UCSD-AML1 (cell line): ENCODE measurements around the gene DENND11.
A peak's percentile ranks its signal among the peaks of the same experiment; 100 is the strongest.

Source experiments
- DNase-seq: peaks from one replicate; lab custom pipeline; 2025; ENCODE audit not compliant: unreplicated experiment; lab: John Stamatoyannopoulos, UW

The DENND11 gene

GRCh38 chr7:141702047-141702567, at the start of gene DENND11:
TSS of gene DENND11 (minus strand) at chr7:141702166. CDS start at chr7:141702153, 13 bp downstream.
- peak; percentile 22 for DNase-seq

- DNase-seq: no peak
These were observed 46.4 kb upstream of the DENND11 start for GRCh38 chr7:141748396-141748795.

GRCh38 chr7:141744131-141744530, 42.2 kb upstream of the DENND11 start:
- DNase-seq: no peak

GRCh38 chr7:141742229-141742628, 40.3 kb upstream of the DENND11 start:
- DNase-seq: no peak

- DNase-seq: no peak
These were observed 37.3 kb upstream of the DENND11 start for GRCh38 chr7:141739250-141739649.

GRCh38 chr7:141738592-141739013, 36.6 kb upstream of the DENND11 start:
- no peak for DNase-seq

GRCh38 chr7:141737836-141738591, 36.0 kb upstream of the DENND11 start, which contains the start of gene SSBP1:
TSS of gene SSBP1 (plus strand) at chr7:141738358. CDS start at chr7:141739167, 809 bp downstream.
- DNase-seq: peak; percentile 85

- DNase-seq: peak; percentile 7
These were observed 35.3 kb upstream of the DENND11 start for GRCh38 chr7:141737118-141737835.

GRCh38 chr7:141731476-141732149, 29.6 kb upstream of the DENND11 start:
- no peak for DNase-seq

GRCh38 chr7:141729020-141729419, 27.1 kb upstream of the DENND11 start:
- DNase-seq: no peak

GRCh38 chr7:141722529-141722928, 20.6 kb upstream of the DENND11 start:
- DNase-seq: no peak

- DNase-seq: no peak
These were observed 15.5 kb upstream of the DENND11 start for GRCh38 chr7:141717450-141717849.

- DNase-seq: no peak
These were observed 14.1 kb upstream of the DENND11 start for GRCh38 chr7:141715794-141716689.

GRCh38 chr7:141715018-141715417, 13.1 kb upstream of the DENND11 start:
- no peak for DNase-seq

- DNase-seq: no peak
These were observed 12.6 kb upstream of the DENND11 start for GRCh38 chr7:141714571-141714970.

GRCh38 chr7:141713890-141714289, 11.9 kb upstream of the DENND11 start:
- no peak for DNase-seq

- no peak for DNase-seq
These were observed 10.8 kb upstream of the DENND11 start for GRCh38 chr7:141712603-141713255.

- DNase-seq: no peak
These were observed 8.3 kb upstream of the DENND11 start for GRCh38 chr7:141710301-141710700.

- no peak for DNase-seq
These were observed 7.8 kb upstream of the DENND11 start for GRCh38 chr7:141709749-141710148.

GRCh38 chr7:141709318-141709717, 7.4 kb upstream of the DENND11 start:
- no peak for DNase-seq
